Right lobe of liver (tissue), 4 donors: Measurements from ENCODE around the gene ST7L.

ENCODE experiments used
- POLR2A ChIP-seq: fragments of 450-650 bp; IDR thresholded peaks from one replicate; pipeline ENCODE4 v1.6.1; 2017; ENCODE audit warnings: antibody characterized with exemption, mild to moderate bottlenecking
- TF ChIP-seq, protein P1 (sequence below), 4 donors: fragments of 200-600 bp in 3 of 4; fragments of 450-650 bp in 1 of 4; IDR thresholded peaks; one replicate each; pipeline versions ENCODE4 v1.5.1 to v1.8.0; 2016 to 2022; ENCODE audit warnings: antibody characterized with exemption in 4 of 4, mild to moderate bottlenecking in 2 of 4
- donor health status: DM: no; HTN: no; CAD: no.
- donor health status: DM: no; HTN: no; CAD: no.
- donor health status: DM: no; HTN: yes; CAD: no.

- TF ChIP-seq, protein P1, sequence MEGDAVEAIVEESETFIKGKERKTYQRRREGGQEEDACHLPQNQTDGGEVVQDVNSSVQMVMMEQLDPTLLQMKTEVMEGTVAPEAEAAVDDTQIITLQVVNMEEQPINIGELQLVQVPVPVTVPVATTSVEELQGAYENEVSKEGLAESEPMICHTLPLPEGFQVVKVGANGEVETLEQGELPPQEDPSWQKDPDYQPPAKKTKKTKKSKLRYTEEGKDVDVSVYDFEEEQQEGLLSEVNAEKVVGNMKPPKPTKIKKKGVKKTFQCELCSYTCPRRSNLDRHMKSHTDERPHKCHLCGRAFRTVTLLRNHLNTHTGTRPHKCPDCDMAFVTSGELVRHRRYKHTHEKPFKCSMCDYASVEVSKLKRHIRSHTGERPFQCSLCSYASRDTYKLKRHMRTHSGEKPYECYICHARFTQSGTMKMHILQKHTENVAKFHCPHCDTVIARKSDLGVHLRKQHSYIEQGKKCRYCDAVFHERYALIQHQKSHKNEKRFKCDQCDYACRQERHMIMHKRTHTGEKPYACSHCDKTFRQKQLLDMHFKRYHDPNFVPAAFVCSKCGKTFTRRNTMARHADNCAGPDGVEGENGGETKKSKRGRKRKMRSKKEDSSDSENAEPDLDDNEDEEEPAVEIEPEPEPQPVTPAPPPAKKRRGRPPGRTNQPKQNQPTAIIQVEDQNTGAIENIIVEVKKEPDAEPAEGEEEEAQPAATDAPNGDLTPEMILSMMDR (IDR thresholded peaks at IDR 0.05): no peak
- no peak for TF ChIP-seq POLR2A
Observed at GRCh38 chr1:112496290-112496689, 122.7 kb downstream of the ST7L start.
